K562 (cell line): ENCODE data around the gene MAP3K6. TPM values are rescaled to one million over a fixed set of nuclear protein-coding genes. Genes with fewer than 3 reads are reported as not detected.

Experiments
- ATAC-seq: fragments of 200-7000 bp; cut with Tn5 transposase; 3 replicates; pipeline ENCODE4 v1.9.1; 2020; ENCODE audit warnings: moderate library complexity
- BruUV-seq: library from RNA; stranded (reverse); fragments of 400-500 nt; replicated peaks from 2 replicates; lab custom pipeline; 2021; lab: Mats Ljungman, UMichigan
- CTCF ChIA-PET: fragments of 300-600 bp; formaldehyde crosslinking; extraction: SDS; loops from one replicate; lab custom pipeline; 2021; ENCODE audit warnings: low intra/inter-chr PET ratio; lab: Yijun Ruan, JAX
- POLR2A ChIA-PET: fragments of 300-600, 350-650 bp; sonication (Branson Sonifier 250); formaldehyde crosslinking; extraction: SDS; loops from one replicate; lab custom pipeline; 2021; ENCODE audit warnings: antibody characterized with exemption, inconsistent platforms; lab: Yijun Ruan, JAX
- DNase-seq, 4 experiments: peaks; one replicate each; pipeline versions ENCODE4 v3.0.0 to v3.0.0-alpha.2; 2011 to 2018; ENCODE audit warnings: low spot score in 3 of 4, mixed read lengths in 3 of 4; ENCODE audit errors: extremely low read depth in 1 of 4
- FAIRE-seq: peaks from 2 replicates; lab custom pipeline; 2011; peaks lifted over from hg19 to GRCh38; lab: Jason Lieb, UNC
- H2AFZ ChIP-seq: 2 replicates; pipeline ENCODE4 v1.6.0; 2011; ENCODE audit warnings: low read depth, low read length, control low read depth, inconsistent platforms
- H3K27ac ChIP-seq: fragments of 200-600 bp; 3 replicates; pipeline ENCODE4 v1.8.0; 2011; ENCODE audit warnings: low read depth, mild to moderate bottlenecking, control low read depth, inconsistent platforms, low read length, moderate library complexity, mixed read lengths; ENCODE audit errors: extremely low read depth
- H3K27me3 ChIP-seq, 2 experiments: fragments of 300-600 bp in 1 of 2; 2 replicates in 1 of 2; 3 replicates in 1 of 2; pipeline versions ENCODE4 v1.6.0 to v1.8.0; 2011; ENCODE audit warnings: inconsistent platforms in 2 of 2, low read length in 2 of 2, mild to moderate bottlenecking in 1 of 2, mixed read lengths in 1 of 2, moderate library complexity in 1 of 2; ENCODE audit not compliant: control insufficient read depth in 2 of 2, insufficient read depth in 2 of 2
- H3K36me3 ChIP-seq: fragments of 300-600 bp; 3 replicates; pipeline ENCODE4 v1.8.0; 2011; ENCODE audit warnings: mild to moderate bottlenecking, low read length, inconsistent platforms; ENCODE audit not compliant: control insufficient read depth, insufficient read depth
- H3K4me1 ChIP-seq, 2 experiments: fragments of 200-600 bp in 1 of 2; replicated peaks in 1 of 2; 2 replicates in 1 of 2; 3 replicates in 1 of 2; pipeline versions ENCODE4 v1.5.1 to v1.8.0; 2011; ENCODE audit warnings: inconsistent platforms in 2 of 2, low read length in 2 of 2, mild to moderate bottlenecking in 1 of 2, mixed read lengths in 1 of 2, moderate library complexity in 1 of 2; ENCODE audit not compliant: control insufficient read depth in 2 of 2, insufficient read depth in 2 of 2
- H3K4me2 ChIP-seq: 2 replicates; pipeline ENCODE4 v1.6.1; 2011; ENCODE audit warnings: low read length, control low read depth, inconsistent platforms, mixed read lengths; ENCODE audit not compliant: insufficient read depth
- H3K4me3 ChIP-seq: fragments of 200-600 bp; sonication (generic), shearing (Covaris generic); 2 replicates; pipeline ENCODE4 v1.5.1; 2016; ENCODE audit warnings: control low read depth, inconsistent platforms
- H3K79me2 ChIP-seq: fragments of 200-600 bp; 3 replicates; pipeline ENCODE4 v1.8.0; 2011; ENCODE audit warnings: low read length, inconsistent platforms; ENCODE audit not compliant: control insufficient read depth, insufficient read depth
- H3K9ac ChIP-seq, 2 experiments: 2 replicates each; pipeline versions ENCODE4 v1.6.0 to v1.6.1; 2011; ENCODE audit warnings: low read depth in 2 of 2, low read length in 2 of 2, control low read depth in 1 of 2, inconsistent platforms in 1 of 2, mild to moderate bottlenecking in 1 of 2, mixed read lengths in 1 of 2; ENCODE audit not compliant: insufficient read depth in 1 of 2
- H3K9me1 ChIP-seq: one replicate; pipeline ENCODE4 v1.6.0; 2011; ENCODE audit warnings: inconsistent platforms, mild to moderate bottlenecking, low read length, moderate library complexity; ENCODE audit not compliant: control insufficient read depth, insufficient read depth
- H3K9me3 ChIP-seq: replicated peaks from 2 replicates; pipeline ENCODE4 v1.5.1; 2011; ENCODE audit warnings: low read depth, low read length, inconsistent platforms; ENCODE audit not compliant: control insufficient read depth, insufficient read depth
- H4K20me1 ChIP-seq: replicated peaks from 2 replicates; pipeline ENCODE4 v1.6.1; 2011; ENCODE audit warnings: low read length, inconsistent platforms, mixed read lengths; ENCODE audit not compliant: control insufficient read depth, insufficient read depth
- CBFA2T3 ChIP-seq: fragments of 450-650 bp; IDR thresholded peaks from 2 replicates; pipeline ENCODE4 v1.6.1; 2017
- CBFB ChIP-seq: sonication (generic); formaldehyde crosslinking; IDR thresholded peaks from 2 replicates; pipeline ENCODE4 v1.4.0; 2020; ENCODE audit warnings: mild to moderate bottlenecking, missing genetic modification reagents
- CCAR2 ChIP-seq: fragments of 200-400 bp; formaldehyde crosslinking; IDR thresholded peaks from 2 replicates; pipeline ENCODE4 v1.6.1; 2017; ENCODE audit warnings: mild to moderate bottlenecking, low read depth, low read length
- CTBP1 ChIP-seq: fragments of 450-650 bp; IDR thresholded peaks from 2 replicates; pipeline ENCODE4 v1.6.1; 2016; ENCODE audit warnings: borderline replicate concordance
- ETV6 ChIP-seq, 3 experiments: fragments of 150-350 bp in 1 of 3; sonication (generic) in 1 of 3; formaldehyde crosslinking in 1 of 3; IDR thresholded peaks; 2 replicates each; pipeline versions ENCODE4 v1.6.1 to v1.8.0; 2014 to 2022; ENCODE audit warnings: borderline replicate concordance in 2 of 3, low read depth in 2 of 3, antibody characterized with exemption in 1 of 3, low read length in 1 of 3, mild to moderate bottlenecking in 1 of 3, missing genetic modification reagents in 1 of 3
- EZH2 ChIP-seq: IDR thresholded peaks from 2 replicates; pipeline ENCODE4 v1.6.1; 2012; ENCODE audit warnings: low read depth, mild to moderate bottlenecking, inconsistent platforms, low read length, borderline replicate concordance
- HDAC8 ChIP-seq: fragments of 450-650 bp; IDR thresholded peaks from 2 replicates; pipeline ENCODE4 v1.6.1; 2016; ENCODE audit warnings: mild to moderate bottlenecking, missing genetic modification characterization, moderate library complexity, missing compliant biosample characterization
- MYBL2 ChIP-seq, 2 experiments: fragments of 450-650 bp in 1 of 2; sonication (generic) in 1 of 2; formaldehyde crosslinking in 1 of 2; IDR thresholded peaks; 2 replicates each; pipeline versions ENCODE4 v1.6.1 to v1.8.1; 2017 to 2022; ENCODE audit warnings: borderline replicate concordance in 1 of 2, inconsistent platforms in 1 of 2, low read depth in 1 of 2, mild to moderate bottlenecking in 1 of 2, missing genetic modification reagents in 1 of 2, moderate library complexity in 1 of 2
- RFX7 ChIP-seq: fragments of 250-450 bp; sonication (Bioruptor Pico); IDR thresholded peaks from 2 replicates; pipeline ENCODE4 v1.5.1; 2021; ENCODE audit warnings: mild to moderate bottlenecking
- ZNF431 ChIP-seq: sonication (generic); formaldehyde crosslinking; IDR thresholded peaks from 2 replicates; pipeline ENCODE4 v1.8.0; 2022; ENCODE audit warnings: mild to moderate bottlenecking, missing genetic modification reagents
- ZNF778 ChIP-seq: fragments of 450-650 bp; formaldehyde crosslinking; IDR thresholded peaks from 2 replicates; pipeline ENCODE4 v1.4.0; 2020; ENCODE audit warnings: mild to moderate bottlenecking, moderate library complexity
- WGBS: fragments of 100-300 bp; shearing (Covaris generic); methylation state at CpG from one replicate; pipeline ENCODE4 v1.1.6; 2016; ENCODE audit warnings: low coverage, mixed read lengths; ENCODE audit not compliant: insufficient coverage; ENCODE audit errors: missing lambda C conversion rate; 5-methylcytosine and 5-hydroxymethylcytosine counted together
- in situ Hi-C: fragments of 300-500 bp; cut with MboI; formaldehyde crosslinking; loops from 4 replicates; pipeline ENCODE4 v1.15.0; 2018; ENCODE audit warnings: inconsistent platforms, mixed read lengths
- intact Hi-C: fragments of 100-400 bp; cut with micrococcal nuclease; formaldehyde crosslinking; loops from 2 replicates; pipeline ENCODE4 v1.14.2; 2022
- polyA plus RNA-seq, 8 experiments: library from polyadenylated mRNA; depleted of rRNA in 4 of 8; stranded (reverse) in 5 of 8; unstranded in 3 of 8; fragments of >200 nt; fragmentation: Nextera tagmentation in 2 of 8; fragmentation: Illumina TruSeq in 1 of 8; extraction: Ambion mirVana in 2 of 8; extraction: Trizol in 1 of 8; gene quantifications; 2 replicates each; pipeline versions ENCODE4 v1.2.1 to v1.2.3, GENCODE V29; 2011 to 2014; ENCODE audit warnings: inconsistent platforms in 1 of 8, missing spikeins in 1 of 8
- total RNA-seq, 7 experiments: library from RNA; depleted of rRNA in 6 of 7; stranded (reverse); fragments of >200 nt in 6 of 7; fragmentation: Illumina TruSeq in 2 of 7; extraction: Trizol in 2 of 7; gene quantifications; 2 replicates each; pipeline versions ENCODE4 v1.2.1 to v1.2.3, GENCODE V29; 2011 to 2021; ENCODE audit warnings: low replicate concordance in 1 of 7
- TF ChIP-seq, protein P1 (sequence below), 2 experiments: fragments of 250-450 bp in 1 of 2; fragments of 450-650 bp in 1 of 2; sonication (Bioruptor Pico) in 1 of 2; IDR thresholded peaks; 2 replicates each; pipeline versions ENCODE4 v1.6.1 to v1.8.0; 2016 to 2021; ENCODE audit warnings: mild to moderate bottlenecking in 2 of 2, moderate library complexity in 2 of 2, missing compliant biosample characterization in 1 of 2, missing genetic modification characterization in 1 of 2
- TF ChIP-seq, protein P2 (sequence below): fragments of 200-400 bp; formaldehyde crosslinking; IDR thresholded peaks from 2 replicates; pipeline ENCODE4 v1.6.1; 2017; ENCODE audit warnings: mild to moderate bottlenecking, low read depth, low read length, moderate library complexity
- TF ChIP-seq, protein P3 (sequence below): sonication (generic); formaldehyde crosslinking; IDR thresholded peaks from 2 replicates; pipeline ENCODE4 v1.8.1; 2023; ENCODE audit warnings: mild to moderate bottlenecking, missing genetic modification reagents

MAP3K6 gene
- total and polyA plus RNA-seq, 9 of the 15 experiments (the other 6 are each of a cell fraction or from before 2014, with no cell fraction given), result 0.99 to 21.9 (median 7.0) TPM

DNA sequence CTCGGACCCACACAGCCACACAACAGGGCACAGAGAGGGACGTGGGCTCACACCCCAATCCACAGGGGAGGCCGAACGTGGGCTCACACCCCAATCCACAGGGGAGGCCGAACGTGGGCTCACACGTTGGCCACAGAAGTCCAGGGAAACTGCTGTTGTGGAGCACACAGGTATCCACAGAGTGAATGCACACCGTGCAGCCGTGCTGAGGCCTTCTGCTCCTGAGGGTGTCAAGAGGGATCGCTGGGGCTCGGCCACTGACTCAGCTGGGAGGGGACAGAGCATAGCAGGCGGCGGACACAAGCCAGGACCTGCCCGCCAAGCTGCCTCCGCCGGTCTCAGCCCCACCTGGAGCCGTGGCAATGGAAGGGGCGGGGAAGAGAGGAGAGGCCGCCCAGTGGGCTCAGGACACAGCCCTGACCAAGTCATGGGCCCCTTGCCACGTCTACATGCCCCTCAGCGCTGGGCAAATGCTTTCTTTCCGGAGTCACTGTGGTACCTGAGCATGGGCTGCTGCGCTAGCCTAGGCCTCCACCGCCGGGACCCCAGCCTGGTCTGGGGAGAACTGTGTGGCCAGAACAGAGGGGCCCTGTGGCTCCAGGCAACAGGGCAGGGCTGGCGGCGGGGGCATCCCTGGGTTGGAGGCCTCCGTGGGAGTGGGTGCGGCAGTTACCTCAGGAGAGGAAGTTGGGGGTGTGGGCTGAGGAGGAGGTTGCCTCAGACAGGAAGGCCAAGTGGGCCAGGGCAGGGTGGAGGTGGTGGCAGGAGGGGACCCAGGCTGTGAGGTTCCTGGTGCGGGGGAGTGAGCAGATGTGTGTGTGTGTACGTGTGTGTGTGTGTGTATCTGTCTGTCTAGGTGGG is 23.8 kb downstream of the MAP3K6 start:
- Histone ChIP-seq H3K4me2 (peak overlapping the region; percentile 72), H3K4me1 (peaks cover 24 to 39% of the 10 kb centered on the region in 2 experiments)
- CTCF ChIA-PET, result interaction anchor here (0.7 kb wide), 1 partner anchor 148 kb away, joined by 3 read pairs; no protein-coding TSS in a partner anchor
- TF ChIP-seq EZH2, result no peak
- TF ChIP-seq ETV6 (IDR thresholded peaks at IDR 0.05; ENCODE audit: borderline replicate concordance in 1 of 2, low read depth in 2 of 2, low read length in 1 of 2), result no peak
- TF ChIP-seq ETV6 (CRISPR knock-in tag; IDR thresholded peaks at IDR 0.05; ENCODE audit: borderline replicate concordance), result no peak
- TF ChIP-seq CCAR2, result no peak
- TF ChIP-seq CBFA2T3, result peak; percentile 52
- peak; percentile 34; the same call in 1 of the 2 replicates for TF ChIP-seq CTBP1
- no peak for TF ChIP-seq ZNF778 (CRISPR knock-in tag)
- TF ChIP-seq, protein P1, sequence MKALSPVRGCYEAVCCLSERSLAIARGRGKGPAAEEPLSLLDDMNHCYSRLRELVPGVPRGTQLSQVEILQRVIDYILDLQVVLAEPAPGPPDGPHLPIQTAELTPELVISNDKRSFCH (CRISPR knock-in tag; IDR thresholded peaks at IDR 0.05), result no peak
- TF ChIP-seq, protein P1 (tag; IDR thresholded peaks at IDR 0.05), result no peak
- peak; percentile 80; the same call in 1 of the 2 replicates for TF ChIP-seq CBFB (CRISPR knock-in tag)
- TF ChIP-seq, protein P2, sequence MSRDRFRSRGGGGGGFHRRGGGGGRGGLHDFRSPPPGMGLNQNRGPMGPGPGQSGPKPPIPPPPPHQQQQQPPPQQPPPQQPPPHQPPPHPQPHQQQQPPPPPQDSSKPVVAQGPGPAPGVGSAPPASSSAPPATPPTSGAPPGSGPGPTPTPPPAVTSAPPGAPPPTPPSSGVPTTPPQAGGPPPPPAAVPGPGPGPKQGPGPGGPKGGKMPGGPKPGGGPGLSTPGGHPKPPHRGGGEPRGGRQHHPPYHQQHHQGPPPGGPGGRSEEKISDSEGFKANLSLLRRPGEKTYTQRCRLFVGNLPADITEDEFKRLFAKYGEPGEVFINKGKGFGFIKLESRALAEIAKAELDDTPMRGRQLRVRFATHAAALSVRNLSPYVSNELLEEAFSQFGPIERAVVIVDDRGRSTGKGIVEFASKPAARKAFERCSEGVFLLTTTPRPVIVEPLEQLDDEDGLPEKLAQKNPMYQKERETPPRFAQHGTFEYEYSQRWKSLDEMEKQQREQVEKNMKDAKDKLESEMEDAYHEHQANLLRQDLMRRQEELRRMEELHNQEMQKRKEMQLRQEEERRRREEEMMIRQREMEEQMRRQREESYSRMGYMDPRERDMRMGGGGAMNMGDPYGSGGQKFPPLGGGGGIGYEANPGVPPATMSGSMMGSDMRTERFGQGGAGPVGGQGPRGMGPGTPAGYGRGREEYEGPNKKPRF, result no peak
- no peak for TF ChIP-seq MYBL2 (IDR thresholded peaks at IDR 0.05; ENCODE audit: low read depth)
- TF ChIP-seq MYBL2 (CRISPR knock-in tag; IDR thresholded peaks at IDR 0.05; ENCODE audit: borderline replicate concordance), result no peak
- TF ChIP-seq, protein P3, sequence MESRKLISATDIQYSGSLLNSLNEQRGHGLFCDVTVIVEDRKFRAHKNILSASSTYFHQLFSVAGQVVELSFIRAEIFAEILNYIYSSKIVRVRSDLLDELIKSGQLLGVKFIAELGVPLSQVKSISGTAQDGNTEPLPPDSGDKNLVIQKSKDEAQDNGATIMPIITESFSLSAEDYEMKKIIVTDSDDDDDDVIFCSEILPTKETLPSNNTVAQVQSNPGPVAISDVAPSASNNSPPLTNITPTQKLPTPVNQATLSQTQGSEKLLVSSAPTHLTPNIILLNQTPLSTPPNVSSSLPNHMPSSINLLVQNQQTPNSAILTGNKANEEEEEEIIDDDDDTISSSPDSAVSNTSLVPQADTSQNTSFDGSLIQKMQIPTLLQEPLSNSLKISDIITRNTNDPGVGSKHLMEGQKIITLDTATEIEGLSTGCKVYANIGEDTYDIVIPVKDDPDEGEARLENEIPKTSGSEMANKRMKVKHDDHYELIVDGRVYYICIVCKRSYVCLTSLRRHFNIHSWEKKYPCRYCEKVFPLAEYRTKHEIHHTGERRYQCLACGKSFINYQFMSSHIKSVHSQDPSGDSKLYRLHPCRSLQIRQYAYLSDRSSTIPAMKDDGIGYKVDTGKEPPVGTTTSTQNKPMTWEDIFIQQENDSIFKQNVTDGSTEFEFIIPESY, result peak; percentile 81
- no peak for TF ChIP-seq RFX7
- no peak for TF ChIP-seq HDAC8 (tag)
- peak; percentile 57; the same call in 1 of the 2 replicates for TF ChIP-seq ZNF431 (CRISPR knock-in tag)

More for the DNA sequence above, 23.8 kb downstream of the MAP3K6 start:
- POLR2A ChIA-PET, result interaction anchor here (0.7 to 2.0 kb wide), 5 partner anchors 8 to 24 kb away, joined by 3 to 14 read pairs (median 5); partner anchors contain the start of genes MAP3K6 and TMEM222
- Histone ChIP-seq H2AFZ (peak overlapping the region; percentile 71), H3K9me1 (no peaks in the 10 kb centered on the region), H4K20me1 (no peaks in the 10 kb centered on the region), H3K79me2 (no peaks in the 10 kb centered on the region; the same call in 2 of the 3 replicates), H3K36me3 (no peaks in the 10 kb centered on the region), H3K9me3 (no peaks in the 10 kb centered on the region), H3K27ac (peak overlapping the region; percentile 38; the same call in 2 of the 3 replicates), H3K9ac (peak overlapping the region; percentile 33 to 81; a peak in 3 of 4 replicates), H3K27me3 (no peaks in the 10 kb centered on the region), H3K4me3 (peak overlapping the region; percentile 17; the same call in 1 of the 2 replicates)
- WGBS, result 35% methylated on average over 29 of the region's 31 CpGs
- intact Hi-C loops, result no loop called here
- FAIRE-seq, result peak; percentile 29
- DNase-seq, result peak; percentile 56 to 68 (median 62)
- in situ Hi-C loops, result no loop called here
- no TSS peak for BruUV-seq
- peak; percentile 73 for ATAC-seq
